NCI-H2081 treated with DMSO at 0.1 percent for 48 hours (cell line): ENCODE data around the gene TMC2.
"Not testable (repeated sequence)": the region's sequence is repeated elsewhere in the genome, so short reads cannot be mapped to it uniquely, and the experiment has no call there.

Experiments used
- DNase-seq: peaks from one replicate; lab custom pipeline; 2025; lab: John Stamatoyannopoulos, UW

The TMC2 gene

GRCh38 chr20:2524709-2525506, 11.5 kb upstream of the TMC2 start:
- DNase-seq, result no peak

- DNase-seq, result not testable (repeated sequence)
Measured at GRCh38 chr20:2526218-2526583, 10.2 kb upstream of the TMC2 start.

GRCh38 chr20:2527762-2528161, 8.6 kb upstream of the TMC2 start:
- DNase-seq, result no peak

- no peak for DNase-seq
Measured at GRCh38 chr20:2528671-2529271, 7.6 kb upstream of the TMC2 start.

- no peak for DNase-seq
Measured at GRCh38 chr20:2533118-2533517, 3.3 kb upstream of the TMC2 start.

- no peak for DNase-seq
Measured at GRCh38 chr20:2535711-2536559, 438 bp upstream of the TMC2 start.

GRCh38 chr20:2537101-2537500, 728 bp downstream of the TMC2 start:
- DNase-seq, result no peak

- DNase-seq, result no peak
Measured at GRCh38 chr20:2538356-2538755, 2.0 kb downstream of the TMC2 start.

GRCh38 chr20:2538931-2539720, 2.8 kb downstream of the TMC2 start:
- no peak for DNase-seq

GRCh38 chr20:2541940-2542339, 5.6 kb downstream of the TMC2 start:
- no peak for DNase-seq

- DNase-seq, result no peak
Measured at GRCh38 chr20:2542361-2542760, 6.0 kb downstream of the TMC2 start.

GRCh38 chr20:2544211-2544610, 7.8 kb downstream of the TMC2 start:
- DNase-seq, result no peak

- no peak for DNase-seq
Measured at GRCh38 chr20:2545594-2545993, 9.2 kb downstream of the TMC2 start.

- no peak for DNase-seq
Measured at GRCh38 chr20:2557873-2558580, 21.7 kb downstream of the TMC2 start.

GRCh38 chr20:2558581-2559278, 22.4 kb downstream of the TMC2 start:
- DNase-seq, result no peak

GRCh38 chr20:2559279-2559626, 22.9 kb downstream of the TMC2 start:
- no peak for DNase-seq

- DNase-seq, result no peak
Measured at GRCh38 chr20:2559651-2560050, 23.3 kb downstream of the TMC2 start.

- no peak for DNase-seq
Measured at GRCh38 chr20:2563116-2563515, 26.7 kb downstream of the TMC2 start.

- DNase-seq, result no peak
Measured at GRCh38 chr20:2564406-2564805, 28.0 kb downstream of the TMC2 start.

- no peak for DNase-seq
Measured at GRCh38 chr20:2575682-2576081, 39.3 kb downstream of the TMC2 start.

- DNase-seq, result no peak
Measured at GRCh38 chr20:2576317-2576727, 39.9 kb downstream of the TMC2 start.
